ENCODE data around the gene GREB1. TPM values are rescaled to one million over a fixed set of nuclear protein-coding genes. Genes with fewer than 3 reads are reported as not detected.
A peak's percentile ranks its signal among the peaks of the same experiment; 100 is the strongest.

GREB1 gene
- total RNA-seq, 1 experiment from 2014 or later: 16.5 TPM

GRCh38 chr2:11573418-11574175, 39.8 kb downstream of the GREB1 start:
- Mint-ChIP-seq H3K36me3 (ENCODE audit: insufficient read depth in 1 of 3, low read depth in 3 of 3) (peaks cover 0 to 9% (median 4%) of the 10 kb centered on the region in 3 experiments; a peak in 3 of 7 replicates), H3K27me3 (ENCODE audit: low read depth) (peaks cover 3% of the 10 kb centered on the region; the same call in 1 of the 2 replicates), H3K4me3 (peak overlapping the region in 1 of 2 experiments; percentile 45; a peak in 2 of 5 replicates), H3K9me3 (no peaks in the 10 kb centered on the region), H3K27ac (peak overlapping the region in 2 of 3 experiments; percentile 17 to 54; a peak in 3 of 7 replicates), H3K4me1 (peaks cover 29 to 33% of the 10 kb centered on the region in 2 experiments)
- no CpG with 5 or more reads among the region's 10 CpGs for WGBS (ENCODE audit: extremely low coverage, insufficient read length, low lambda C conversion rate)
- Histone ChIP-seq H3K4me2 (ENCODE audit: insufficient read depth, insufficient read length, low read length) (no peak overlapping the region), H3K27me3 (ENCODE audit: insufficient read depth, low read length) (no peaks in the 10 kb centered on the region), H3K79me1 (ENCODE audit: insufficient read depth, low read depth, low read length, poor library complexity, severe bottlenecking) (no peaks in the 10 kb centered on the region), H2BK12ac (ENCODE audit: insufficient read length, low read depth, low read length) (no peak overlapping the region), H3K4me1 (ENCODE audit: insufficient read depth, low read length) (peaks cover 6% of the 10 kb centered on the region; the same call in 1 of the 2 replicates), H2BK5ac (ENCODE audit: insufficient read length, low read length) (no peak overlapping the region), H2BK15ac (ENCODE audit: low read depth, low read length) (no peak overlapping the region), H3K14ac (ENCODE audit: insufficient read depth, low read length) (no peak overlapping the region), H3K56ac (ENCODE audit: insufficient read length, low read depth, low read length) (no peak overlapping the region), H2AFZ (ENCODE audit: low read length) (no peak overlapping the region), H2BK120ac (ENCODE audit: low read depth, low read length, poor library complexity, severe bottlenecking) (no peak overlapping the region), H2AK5ac (ENCODE audit: insufficient read length, low read length) (no peak overlapping the region), H4K8ac (replicated peaks; ENCODE audit: insufficient read length, low read depth, low read length) (no peak overlapping the region), H3K27ac (ENCODE audit: insufficient read length, low read depth, low read length) (no peak overlapping the region), H4K5ac (ENCODE audit: insufficient read length, low read depth, low read length) (no peak overlapping the region), H2BK20ac (ENCODE audit: low read depth, low read length, poor library complexity, severe bottlenecking) (no peak overlapping the region), H3K23me2 (ENCODE audit: insufficient read length, low read depth, low read length, poor library complexity, severe bottlenecking) (no peaks in the 10 kb centered on the region), H4K20me1 (ENCODE audit: control insufficient read depth, insufficient read depth, insufficient read length) (no peaks in the 10 kb centered on the region), H3K9ac (ENCODE audit: extremely low read depth, insufficient read length, low read length) (no peak overlapping the region), H3K79me2 (ENCODE audit: insufficient read depth, low read length) (no peaks in the 10 kb centered on the region), H4K91ac (ENCODE audit: insufficient read length, low read depth, low read length) (no peak overlapping the region), H3K23ac (ENCODE audit: insufficient read length, low read depth, low read length) (no peak overlapping the region), H3K18ac (ENCODE audit: insufficient read length, low read depth, low read length) (no peak overlapping the region), H3K4ac (ENCODE audit: low read depth, low read length) (no peak overlapping the region), H3K9me3 (ENCODE audit: control insufficient read depth, low read depth, low read length) (no peaks in the 10 kb centered on the region), H3T11ph (ENCODE audit: low read length) (no peak overlapping the region)
- DNase-seq: no peak
- no peak for TF ChIP-seq CTCF (conservative IDR thresholded peaks at IDR 0.05)
